Activated CD4-positive, alpha-beta T cell treated with anti-CD3 and anti-CD28 coated beads, Interleukin-2, amount 10 ng/mL, durations not matched to agents 24 days and 14 days (primary cell): ENCODE measurements around the gene L1TD1. TPM values are rescaled to one million over a fixed set of nuclear protein-coding genes. Genes with fewer than 3 reads are reported as not detected.

Experiments used
- DNase-seq: peaks from one replicate; pipeline ENCODE4 v3.0.0; 2022
- H3K27ac Mint-ChIP-seq: one replicate; pipeline ENCODE4 v1.8.0; 2022; ENCODE audit warnings: mild to moderate bottlenecking, mixed read lengths
- H3K27me3 Mint-ChIP-seq: one replicate; pipeline ENCODE4 v1.8.0; 2022; ENCODE audit warnings: mixed read lengths
- H3K36me3 Mint-ChIP-seq: one replicate; pipeline ENCODE4 v1.8.0; 2022; ENCODE audit warnings: low read depth, mild to moderate bottlenecking, mixed read lengths
- H3K4me1 Mint-ChIP-seq: one replicate; pipeline ENCODE4 v1.8.0; 2021; ENCODE audit warnings: mixed read lengths
- H3K4me3 Mint-ChIP-seq: one replicate; pipeline ENCODE4 v1.8.0; 2022; ENCODE audit warnings: mild to moderate bottlenecking, moderate library complexity, mixed read lengths
- H3K9me3 Mint-ChIP-seq: one replicate; pipeline ENCODE4 v1.8.0; 2021; ENCODE audit warnings: mixed read lengths
- intact Hi-C: fragments of 100-400 bp; cut with micrococcal nuclease; formaldehyde crosslinking; loops from one replicate; pipeline ENCODE4 v1.15.1; 2023
- total RNA-seq: library from RNA; stranded (reverse); gene quantifications from 2 replicates; pipeline ENCODE4 v1.2.3, GENCODE V29; 2022

The L1TD1 gene
- total RNA-seq, 1 donor from 2014 or later = not detected

- no peak for DNase-seq
- intact Hi-C loops = no loop called here
- peaks cover 3% of the 10 kb centered on the region for H3K9me3 Mint-ChIP-seq
- H3K4me1 Mint-ChIP-seq = no peaks in the 10 kb centered on the region
- no peak overlapping the region for H3K27ac Mint-ChIP-seq
- no peak overlapping the region for H3K4me3 Mint-ChIP-seq
- H3K36me3 Mint-ChIP-seq = no peaks in the 10 kb centered on the region
- peaks cover 7% of the 10 kb centered on the region for H3K27me3 Mint-ChIP-seq
Observed at GRCh38 chr1:62260688-62261087, 66.0 kb downstream of the L1TD1 start.

Other genes starting within 250 kb of the L1TD1 start
- not detected in 2 replicates for gene KANK4, start 124.6 kb downstream of the L1TD1 start, total RNA-seq
- 77.4 and 81.5 TPM in 2 replicates for gene USP1, start 242.2 kb downstream of the L1TD1 start, total RNA-seq